ENCODE data around the gene POLG. TPM values are rescaled to one million over a fixed set of nuclear protein-coding genes. Genes with fewer than 3 reads are reported as not detected.

Gene POLG
- total RNA-seq, 1 donor, result 61.2 TPM

- no peaks in the 10 kb centered on the region for H3K4me1 ChIP-seq (ENCODE audit: insufficient read depth, low read length)
- peaks cover 57% of the 10 kb centered on the region for H3K79me2 ChIP-seq (ENCODE audit: insufficient read depth, low read length)
- H2AFZ ChIP-seq (ENCODE audit: low read length), result no peak overlapping the region
- no peaks in the 10 kb centered on the region for H3K27me3 ChIP-seq (ENCODE audit: insufficient read depth, low read length)
- peaks cover 96% of the 10 kb centered on the region for H3K36me3 ChIP-seq (ENCODE audit: insufficient read depth, low read length)
- TF ChIP-seq, protein P1, sequence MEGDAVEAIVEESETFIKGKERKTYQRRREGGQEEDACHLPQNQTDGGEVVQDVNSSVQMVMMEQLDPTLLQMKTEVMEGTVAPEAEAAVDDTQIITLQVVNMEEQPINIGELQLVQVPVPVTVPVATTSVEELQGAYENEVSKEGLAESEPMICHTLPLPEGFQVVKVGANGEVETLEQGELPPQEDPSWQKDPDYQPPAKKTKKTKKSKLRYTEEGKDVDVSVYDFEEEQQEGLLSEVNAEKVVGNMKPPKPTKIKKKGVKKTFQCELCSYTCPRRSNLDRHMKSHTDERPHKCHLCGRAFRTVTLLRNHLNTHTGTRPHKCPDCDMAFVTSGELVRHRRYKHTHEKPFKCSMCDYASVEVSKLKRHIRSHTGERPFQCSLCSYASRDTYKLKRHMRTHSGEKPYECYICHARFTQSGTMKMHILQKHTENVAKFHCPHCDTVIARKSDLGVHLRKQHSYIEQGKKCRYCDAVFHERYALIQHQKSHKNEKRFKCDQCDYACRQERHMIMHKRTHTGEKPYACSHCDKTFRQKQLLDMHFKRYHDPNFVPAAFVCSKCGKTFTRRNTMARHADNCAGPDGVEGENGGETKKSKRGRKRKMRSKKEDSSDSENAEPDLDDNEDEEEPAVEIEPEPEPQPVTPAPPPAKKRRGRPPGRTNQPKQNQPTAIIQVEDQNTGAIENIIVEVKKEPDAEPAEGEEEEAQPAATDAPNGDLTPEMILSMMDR (IDR thresholded peaks at IDR 0.05; ENCODE audit: extremely low read depth, low read depth, low read length), result no peak
- peak; percentile 43 for DNase-seq (ENCODE audit: insufficient read length, low spot score, missing footprints)
- no peak overlapping the region for H3K27ac ChIP-seq (ENCODE audit: low read depth, low read length)
- no peaks in the 10 kb centered on the region for H3K9me3 ChIP-seq (ENCODE audit: low read depth, low read length)
- no peak overlapping the region for H3K4me2 ChIP-seq (ENCODE audit: insufficient read depth, low read length)
- H3K4me3 ChIP-seq (ENCODE audit: insufficient read depth, low read length), result no peak overlapping the region
- H4K20me1 ChIP-seq (ENCODE audit: insufficient read depth, low read length), result peaks cover 42% of the 10 kb centered on the region
Observed at GRCh38 chr15:89323825-89324224, 10.8 kb downstream of the POLG start.

- peaks cover 48% of the 10 kb centered on the region for H3K79me2 ChIP-seq (ENCODE audit: insufficient read depth, low read length)
Observed at GRCh38 chr15:89322822-89323221, 11.8 kb downstream of the POLG start.

DNA sequence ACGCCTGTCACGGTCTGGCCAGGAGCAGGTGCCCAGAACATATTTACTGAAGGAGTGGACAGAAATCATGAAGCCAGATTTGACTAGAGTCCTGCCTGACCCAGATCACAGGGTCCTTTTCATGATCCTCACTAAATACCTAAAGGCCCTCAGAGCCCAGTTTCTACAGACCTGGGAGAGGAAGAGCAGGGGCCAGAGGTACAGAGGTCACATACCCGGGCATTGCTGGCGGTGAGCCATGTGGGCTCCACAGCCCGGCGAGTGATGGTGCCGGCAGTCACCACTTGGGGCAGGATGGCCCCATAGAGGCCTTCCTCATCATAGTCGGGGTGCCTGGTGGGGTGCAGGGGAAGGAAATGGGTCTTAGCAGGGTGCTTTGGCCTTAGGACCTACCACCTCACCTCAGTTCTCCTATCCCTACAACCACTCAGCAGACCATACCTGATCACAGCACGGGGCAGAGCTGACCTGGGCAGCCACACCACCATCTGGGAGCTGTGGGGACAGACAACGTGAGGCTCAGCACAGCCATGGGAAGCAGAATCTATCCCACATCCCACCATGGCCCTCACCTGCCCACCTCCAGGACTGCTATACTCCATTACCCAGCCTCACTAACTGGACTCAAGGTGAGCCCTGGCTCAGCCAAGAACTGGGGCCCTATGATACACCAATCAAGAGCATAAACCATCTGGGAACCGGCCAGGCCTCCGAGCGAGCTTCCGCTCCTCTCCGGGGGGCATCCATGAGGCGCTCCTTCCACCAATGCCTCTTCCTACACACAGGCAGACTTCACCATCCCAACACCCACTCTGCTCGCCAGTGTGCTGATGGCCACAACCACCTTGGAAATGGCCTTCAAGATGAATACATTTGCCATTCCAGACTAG lies 12.9 kb downstream of the POLG start:
- H2AFZ ChIP-seq (ENCODE audit: low read length), result no peak overlapping the region
- H4K20me1 ChIP-seq (ENCODE audit: insufficient read depth, low read length), result peaks cover 24% of the 10 kb centered on the region
- DNase-seq (ENCODE audit: insufficient read length, low spot score, missing footprints), result peak; percentile 79

More at GRCh38 chr15:89322822-89323221, 11.8 kb downstream of the POLG start:
- Histone ChIP-seq H3K36me3 (ENCODE audit: insufficient read depth, low read length) (peaks cover 96% of the 10 kb centered on the region), H3K27me3 (ENCODE audit: insufficient read depth, low read length) (no peaks in the 10 kb centered on the region), H3K4me3 (ENCODE audit: insufficient read depth, low read length) (no peak overlapping the region), H3K4me2 (ENCODE audit: insufficient read depth, low read length) (no peak overlapping the region), H3K9me3 (ENCODE audit: low read depth, low read length) (no peaks in the 10 kb centered on the region), H3K27ac (ENCODE audit: low read depth, low read length) (no peak overlapping the region), H3K4me1 (ENCODE audit: insufficient read depth, low read length) (no peaks in the 10 kb centered on the region), H4K20me1 (ENCODE audit: insufficient read depth, low read length) (peaks cover 33% of the 10 kb centered on the region), H2AFZ (ENCODE audit: low read length) (no peak overlapping the region)
- TF ChIP-seq, protein P1 (IDR thresholded peaks at IDR 0.05; ENCODE audit: extremely low read depth, low read depth, low read length), result no peak
- peak; percentile 65 for DNase-seq (ENCODE audit: insufficient read length, low spot score, missing footprints)

GRCh38 chr15:89320200-89320599 lies 14.4 kb downstream of the POLG start:
- Histone ChIP-seq H3K79me2 (ENCODE audit: insufficient read depth, low read length) (peaks cover 27% of the 10 kb centered on the region), H3K4me3 (ENCODE audit: insufficient read depth, low read length) (no peak overlapping the region), H3K27ac (ENCODE audit: low read depth, low read length) (no peak overlapping the region), H3K27me3 (ENCODE audit: insufficient read depth, low read length) (no peaks in the 10 kb centered on the region), H4K20me1 (ENCODE audit: insufficient read depth, low read length) (peaks cover 19% of the 10 kb centered on the region), H3K4me2 (ENCODE audit: insufficient read depth, low read length) (no peak overlapping the region), H3K4me1 (ENCODE audit: insufficient read depth, low read length) (no peaks in the 10 kb centered on the region), H3K9me3 (ENCODE audit: low read depth, low read length) (no peaks in the 10 kb centered on the region), H2AFZ (ENCODE audit: low read length) (no peak overlapping the region), H3K36me3 (ENCODE audit: insufficient read depth, low read length) (peaks cover 95% of the 10 kb centered on the region)
- TF ChIP-seq, protein P1 (IDR thresholded peaks at IDR 0.05; ENCODE audit: extremely low read depth, low read depth, low read length), result no peak
- DNase-seq (ENCODE audit: insufficient read length, low spot score, missing footprints), result peak; percentile 15

More for the DNA sequence above, 12.9 kb downstream of the POLG start:
- Histone ChIP-seq H3K27me3 (ENCODE audit: insufficient read depth, low read length) (no peaks in the 10 kb centered on the region), H3K36me3 (ENCODE audit: insufficient read depth, low read length) (peaks cover 95% of the 10 kb centered on the region), H3K79me2 (ENCODE audit: insufficient read depth, low read length) (peaks cover 39% of the 10 kb centered on the region), H3K9me3 (ENCODE audit: low read depth, low read length) (no peaks in the 10 kb centered on the region), H3K4me2 (ENCODE audit: insufficient read depth, low read length) (no peak overlapping the region), H3K4me1 (ENCODE audit: insufficient read depth, low read length) (no peaks in the 10 kb centered on the region), H3K27ac (ENCODE audit: low read depth, low read length) (no peak overlapping the region), H3K4me3 (ENCODE audit: insufficient read depth, low read length) (no peak overlapping the region)
- TF ChIP-seq, protein P1 (IDR thresholded peaks at IDR 0.05; ENCODE audit: extremely low read depth, low read depth, low read length), result no peak
